ENCODE data around the gene ARHGAP21.
A peak's percentile ranks its signal among the peaks of the same experiment; 100 is the strongest.
"Not testable (repeated sequence)": the region's sequence is repeated elsewhere in the genome, so short reads cannot be mapped to it uniquely, and the experiment has no call there.

The ARHGAP21 gene

GRCh38 chr10:24723788-24724380 lies at the start of gene ARHGAP21:
Gene ARHGAP21, minus strand, starts transcription at chr10:24723887. Its CDS starts 1,988 bp downstream, at chr10:24721899.
- peak within 1 kb of the TSS; percentile 93 to 99 (median 98) for H3K27ac Mint-ChIP-seq
- TF ChIP-seq CTCF (IDR thresholded peaks at IDR 0.05; ENCODE audit: unreplicated experiment in 3 of 3), result no peak

GRCh38 chr10:24771943-24772694 lies 48.4 kb upstream of the ARHGAP21 start:
- Mint-ChIP-seq H3K4me1 (peaks cover 12% of the 10 kb centered on the region), H3K36me3 (ENCODE audit: low read depth) (no peaks in the 10 kb centered on the region), H3K9me3 (no peaks in the 10 kb centered on the region), H3K27me3 (ENCODE audit: low read depth) (no peaks in the 10 kb centered on the region), H3K4me3 (no peak overlapping the region), H3K27ac (no peak overlapping the region)
- no peak for TF ChIP-seq CTCF (IDR thresholded peaks at IDR 0.05; ENCODE audit: unreplicated experiment in 3 of 3)

More at GRCh38 chr10:24723788-24724380, at the start of gene ARHGAP21:
- Mint-ChIP-seq H3K36me3 (ENCODE audit: low read depth) (no peaks in the 10 kb centered on the region), H3K4me3 (peak within 1 kb of the TSS; percentile 94 to 99 (median 97)), H3K27me3 (ENCODE audit: low read depth) (no peaks in the 10 kb centered on the region), H3K4me1 (peaks cover 14% of the 10 kb centered on the region), H3K9me3 (no peaks in the 10 kb centered on the region)

DNA sequence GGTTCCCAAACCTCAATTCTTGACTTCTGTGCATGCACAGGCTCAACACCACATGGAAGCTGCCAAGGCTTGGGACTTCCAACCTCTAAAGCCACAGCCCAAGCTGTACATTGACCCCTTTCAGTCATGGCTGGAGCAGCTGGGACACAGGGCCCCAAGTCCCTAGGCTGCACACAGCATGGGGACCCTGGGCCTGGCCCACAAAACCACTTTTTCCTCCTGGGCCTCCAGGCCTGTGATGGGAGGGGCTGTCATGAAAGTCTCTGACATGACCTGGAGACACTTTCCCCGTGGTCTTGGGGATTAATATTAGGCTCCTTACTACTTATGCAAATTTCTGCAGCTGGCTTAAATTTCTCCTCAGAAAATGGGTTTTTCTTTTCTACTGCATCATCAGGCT lies 41.3 kb upstream of the ARHGAP21 start:
- Mint-ChIP-seq H3K4me1 (peaks cover 12% of the 10 kb centered on the region), H3K9me3 (peaks cover 13% of the 10 kb centered on the region)
- H3K27ac Mint-ChIP-seq; H3K4me3 Mint-ChIP-seq; H3K27me3 Mint-ChIP-seq (ENCODE audit: low read depth); H3K36me3 Mint-ChIP-seq (ENCODE audit: low read depth): not testable (repeated sequence)

DNA sequence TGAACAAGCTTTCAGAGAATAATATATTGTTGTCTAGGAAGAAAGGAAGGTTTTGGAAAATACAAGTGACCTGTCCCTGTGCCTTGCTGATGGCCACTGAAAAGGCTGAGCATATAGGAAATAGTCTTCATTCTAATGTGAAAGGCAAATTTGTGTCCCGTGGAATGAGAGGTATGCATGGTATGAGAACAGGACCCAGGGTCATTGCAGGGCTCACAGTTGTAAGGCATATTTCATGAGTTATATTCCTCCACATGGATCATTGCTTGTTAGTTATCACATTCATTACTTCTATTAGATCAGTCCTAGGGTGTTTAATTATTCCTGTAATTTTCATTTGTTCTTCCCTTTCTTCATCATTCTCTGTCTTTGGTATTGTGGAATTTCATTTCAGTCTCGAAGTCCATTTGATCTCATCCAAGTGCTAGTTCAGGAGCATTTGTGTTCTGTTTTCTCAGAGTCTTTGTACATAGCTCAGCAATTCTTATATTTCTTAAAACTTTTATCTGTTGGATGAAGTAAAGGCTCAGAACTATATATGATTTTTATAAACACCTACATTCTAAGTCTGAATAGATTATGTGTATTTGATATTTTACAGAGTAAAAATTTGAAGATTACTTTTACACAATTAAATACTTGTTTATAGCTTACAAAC lies 39.4 kb upstream of the ARHGAP21 start:
- Mint-ChIP-seq H3K27ac (peak overlapping the region in 2 of 3 experiments; percentile 0 to 67), H3K9me3 (peaks cover 13% of the 10 kb centered on the region), H3K27me3 (ENCODE audit: low read depth) (no peaks in the 10 kb centered on the region), H3K4me3 (no peak overlapping the region), H3K4me1 (peaks cover 12% of the 10 kb centered on the region), H3K36me3 (ENCODE audit: low read depth) (no peaks in the 10 kb centered on the region)
- TF ChIP-seq CTCF (IDR thresholded peaks at IDR 0.05; ENCODE audit: unreplicated experiment in 3 of 3), result no peak

DNA sequence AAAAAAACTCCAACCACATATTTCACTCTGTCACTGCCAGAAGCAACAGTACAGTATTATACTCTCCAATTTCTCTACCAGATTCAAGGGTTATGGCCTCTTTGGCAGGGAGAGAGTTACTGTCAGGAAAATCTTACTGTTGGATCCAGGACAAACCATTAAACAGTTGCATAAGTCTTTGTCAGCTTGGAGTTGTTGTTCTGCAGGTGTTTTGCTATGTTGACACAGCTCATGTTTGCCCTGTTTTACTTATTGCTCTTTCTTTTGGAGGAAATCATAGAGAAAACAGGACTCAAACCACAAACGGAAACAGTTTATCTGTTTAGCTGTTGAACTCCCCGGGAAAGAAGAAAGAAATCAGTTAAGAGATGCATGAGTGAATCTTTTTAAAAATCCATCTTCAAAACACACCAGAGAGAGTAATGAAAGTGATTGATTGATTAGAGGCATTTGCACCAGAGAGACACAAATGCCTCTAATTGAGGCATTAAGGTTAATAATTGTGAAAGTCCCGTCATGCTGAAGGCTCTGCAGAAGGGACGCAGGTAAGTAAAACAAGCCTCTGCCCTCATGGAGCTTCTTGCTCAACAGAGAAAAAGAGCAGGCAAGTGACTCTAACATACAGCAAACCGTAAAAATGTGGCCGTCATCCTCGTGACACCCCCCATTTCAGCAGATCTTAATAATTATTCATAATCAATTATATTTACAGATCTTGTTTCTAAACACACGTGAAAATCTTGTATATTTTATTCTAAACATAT lies 38.7 kb upstream of the ARHGAP21 start:
- Mint-ChIP-seq H3K27ac (peak overlapping the region; percentile 3 to 67 (median 5)), H3K36me3 (ENCODE audit: low read depth) (no peaks in the 10 kb centered on the region), H3K4me3 (no peak overlapping the region), H3K4me1 (peaks cover 12% of the 10 kb centered on the region), H3K27me3 (ENCODE audit: low read depth) (no peaks in the 10 kb centered on the region), H3K9me3 (peaks cover 13% of the 10 kb centered on the region)
- TF ChIP-seq CTCF (IDR thresholded peaks at IDR 0.05; ENCODE audit: unreplicated experiment in 3 of 3), result no peak

DNA sequence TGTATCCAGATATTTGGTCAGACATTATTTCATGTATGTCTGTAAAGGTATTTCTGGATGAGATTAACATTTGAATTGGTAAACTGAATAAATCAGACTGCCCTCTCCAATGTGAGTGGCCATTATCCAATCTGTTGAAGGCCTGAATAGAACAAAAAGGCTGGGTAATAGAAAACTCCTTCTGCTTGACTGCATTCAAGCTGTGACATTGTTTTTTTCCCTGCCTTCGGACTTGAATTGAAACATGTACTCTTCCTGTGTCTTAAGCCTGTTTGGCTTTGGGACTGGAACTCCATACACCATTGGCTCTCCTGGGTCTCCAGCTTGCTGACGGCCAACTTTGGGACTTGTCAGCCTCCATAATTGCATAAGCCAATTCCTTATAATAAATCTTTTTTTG lies 36.0 kb upstream of the ARHGAP21 start:
- H3K4me1 Mint-ChIP-seq, result peaks cover 12% of the 10 kb centered on the region
- TF ChIP-seq CTCF (IDR thresholded peaks at IDR 0.05; ENCODE audit: unreplicated experiment in 3 of 3), result no peak
- no peaks in the 10 kb centered on the region for H3K27me3 Mint-ChIP-seq (ENCODE audit: low read depth)
- no peak overlapping the region for H3K27ac Mint-ChIP-seq
- H3K9me3 Mint-ChIP-seq, result no peaks in the 10 kb centered on the region
- H3K36me3 Mint-ChIP-seq (ENCODE audit: low read depth), result no peaks in the 10 kb centered on the region
- H3K4me3 Mint-ChIP-seq, result no peak overlapping the region

DNA sequence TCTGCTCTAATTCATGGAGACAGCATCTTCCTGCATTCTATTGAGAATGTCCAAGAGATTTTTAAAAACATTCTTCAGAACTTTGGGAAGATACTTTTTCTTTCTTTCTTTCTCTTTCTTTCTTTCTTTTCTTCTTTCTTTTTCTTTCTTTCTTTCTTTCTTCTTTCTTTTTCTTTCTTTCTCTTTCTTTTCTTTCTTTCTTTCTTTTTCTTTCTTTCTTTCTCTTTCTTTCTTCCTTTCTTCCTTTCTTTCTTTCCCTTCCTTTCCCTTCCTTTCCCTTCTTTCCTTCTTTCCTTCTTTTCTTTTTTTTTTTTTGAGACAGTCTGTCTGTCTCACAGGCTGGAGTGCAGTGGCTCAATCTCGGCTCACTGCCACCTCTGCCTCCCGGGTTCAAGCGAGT lies 34.6 kb upstream of the ARHGAP21 start:
- H3K27ac Mint-ChIP-seq; H3K27me3 Mint-ChIP-seq (ENCODE audit: low read depth); H3K4me3 Mint-ChIP-seq; H3K9me3 Mint-ChIP-seq; H3K36me3 Mint-ChIP-seq (ENCODE audit: low read depth): not testable (repeated sequence)
- peaks cover 10% of the 10 kb centered on the region for H3K4me1 Mint-ChIP-seq
